Inflammatory macrophage treated with lipopolysaccharide for 4 hours (primary cell): ENCODE data around the gene PANK2.
A peak's percentile ranks its signal among the peaks of the same experiment; 100 is the strongest.
"Not testable (repeated sequence)": the region's sequence is repeated elsewhere in the genome, so short reads cannot be mapped to it uniquely, and the experiment has no call there.

Experiments
- DNase-seq: peaks from one replicate; pipeline ENCODE4 v3.0.0-alpha.2; 2020

Gene PANK2

GRCh38 chr20:3901706-3902440, 12.7 kb downstream of the PANK2 start:
- DNase-seq: no peak

GRCh38 chr20:3902446-3902845, 13.3 kb downstream of the PANK2 start:
- no peak for DNase-seq

GRCh38 chr20:3904224-3904623, 15.0 kb downstream of the PANK2 start:
- no peak for DNase-seq

GRCh38 chr20:3904857-3905256, 15.7 kb downstream of the PANK2 start:
- DNase-seq: no peak

- not testable (repeated sequence) for DNase-seq
Measured at GRCh38 chr20:3906744-3907721, 17.8 kb downstream of the PANK2 start.

GRCh38 chr20:3908667-3909066, 19.5 kb downstream of the PANK2 start:
- DNase-seq: no peak

GRCh38 chr20:3909952-3910366, 20.8 kb downstream of the PANK2 start:
- DNase-seq: no peak

- DNase-seq: no peak
Measured at GRCh38 chr20:3910853-3911252, 21.7 kb downstream of the PANK2 start.

GRCh38 chr20:3911956-3912355, 22.8 kb downstream of the PANK2 start:
- DNase-seq: no peak

- DNase-seq: no peak
Measured at GRCh38 chr20:3914446-3914845, 25.3 kb downstream of the PANK2 start.

GRCh38 chr20:3915691-3916090, 26.5 kb downstream of the PANK2 start:
- no peak for DNase-seq

GRCh38 chr20:3916364-3916763, 27.2 kb downstream of the PANK2 start:
- DNase-seq: no peak

GRCh38 chr20:3919352-3919751, 30.2 kb downstream of the PANK2 start:
- peak; percentile 45 for DNase-seq

- DNase-seq: no peak
Measured at GRCh38 chr20:3922223-3922982, 33.2 kb downstream of the PANK2 start.

GRCh38 chr20:3922983-3923339, 33.8 kb downstream of the PANK2 start:
- no peak for DNase-seq

- DNase-seq: peak; percentile 72
Measured at GRCh38 chr20:3923818-3924217, 34.6 kb downstream of the PANK2 start.

GRCh38 chr20:3924304-3925112, 35.3 kb downstream of the PANK2 start:
- peak; percentile 59 for DNase-seq

- no peak for DNase-seq
Measured at GRCh38 chr20:3925113-3925695, 36.0 kb downstream of the PANK2 start.

GRCh38 chr20:3925899-3926638, 36.9 kb downstream of the PANK2 start:
- DNase-seq: no peak

- peak; percentile 76 for DNase-seq
Measured at GRCh38 chr20:3927486-3928291, 38.5 kb downstream of the PANK2 start.
